K562 (cell line): ENCODE measurements around the gene LDAH.

Experiments
- ELF4 ChIP-seq: fragments of 450-650 bp; formaldehyde crosslinking; IDR thresholded peaks from 2 replicates; pipeline ENCODE4 v1.4.0; 2022; ENCODE audit warnings: missing genetic modification characterization
- EP400 ChIP-seq: fragments of 450-650 bp; IDR thresholded peaks from 2 replicates; pipeline ENCODE4 v1.6.1; 2017; ENCODE audit warnings: antibody characterized with exemption, mild to moderate bottlenecking, moderate library complexity
- HMG20A ChIP-seq: fragments of 450-650 bp; formaldehyde crosslinking; conservative IDR thresholded peaks from 2 replicates; pipeline ENCODE4 v1.4.0; 2020; ENCODE audit warnings: mild to moderate bottlenecking, mixed read lengths
- HMG20B ChIP-seq: fragments of 250-450 bp; sonication (Bioruptor Pico); IDR thresholded peaks from 2 replicates; pipeline ENCODE4 v1.5.0; 2021; ENCODE audit warnings: mild to moderate bottlenecking
- MYC ChIP-seq, 2 experiments: fragments of 250-450 bp in 1 of 2; sonication (Bioruptor Pico) in 1 of 2; IDR thresholded peaks; 2 replicates each; pipeline versions ENCODE4 v1.5.1 to v1.6.1; 2012 to 2021; ENCODE audit warnings: low read depth in 2 of 2, borderline replicate concordance in 1 of 2, improper control_type of control experiment in 1 of 2, low read length in 1 of 2, mild to moderate bottlenecking in 1 of 2, moderate library complexity in 1 of 2
- POLR2AphosphoS5 ChIP-seq: IDR thresholded peaks from 2 replicates; pipeline ENCODE4 v1.6.1; 2011; ENCODE audit warnings: mild to moderate bottlenecking, low read depth, low read length, moderate library complexity; ENCODE audit not compliant: control insufficient read depth, insufficient read depth
- TRIM24 ChIP-seq, 2 experiments: fragments of 450-650 bp; IDR thresholded peaks; 2 replicates each; pipeline ENCODE4 v1.6.1; 2016
- YY1 ChIP-seq, 3 experiments: IDR thresholded peaks; 2 replicates each; pipeline ENCODE4 v1.6.1; 2011; ENCODE audit warnings: low read length in 2 of 3, mild to moderate bottlenecking in 2 of 3, moderate library complexity in 2 of 3, borderline replicate concordance in 1 of 3, control low read depth in 1 of 3, low read depth in 1 of 3; ENCODE audit not compliant: insufficient read depth in 3 of 3, insufficient replicate concordance in 2 of 3, control insufficient read depth in 1 of 3, insufficient read length in 1 of 3; ENCODE audit errors: extremely low read depth in 1 of 3
- TF ChIP-seq, protein P1 (sequence below): IDR thresholded peaks from 3 replicates; pipeline ENCODE4 v1.6.1; 2011; ENCODE audit warnings: borderline replicate concordance, mild to moderate bottlenecking, moderate library complexity; ENCODE audit not compliant: insufficient read length; ENCODE audit errors: extremely low read depth
- TF ChIP-seq, protein P2 (sequence below), 3 experiments: IDR thresholded peaks in 2 of 3; conservative IDR thresholded peaks in 1 of 3; 2 replicates each; pipeline ENCODE4 v1.5.1; 2011 to 2012; ENCODE audit warnings: low read length in 3 of 3, mild to moderate bottlenecking in 3 of 3, control low read depth in 2 of 3, improper control_type of control experiment in 1 of 3, inconsistent platforms in 1 of 3, low read depth in 1 of 3, mixed read lengths in 1 of 3, moderate library complexity in 1 of 3; ENCODE audit not compliant: insufficient read depth in 2 of 3

DNA sequence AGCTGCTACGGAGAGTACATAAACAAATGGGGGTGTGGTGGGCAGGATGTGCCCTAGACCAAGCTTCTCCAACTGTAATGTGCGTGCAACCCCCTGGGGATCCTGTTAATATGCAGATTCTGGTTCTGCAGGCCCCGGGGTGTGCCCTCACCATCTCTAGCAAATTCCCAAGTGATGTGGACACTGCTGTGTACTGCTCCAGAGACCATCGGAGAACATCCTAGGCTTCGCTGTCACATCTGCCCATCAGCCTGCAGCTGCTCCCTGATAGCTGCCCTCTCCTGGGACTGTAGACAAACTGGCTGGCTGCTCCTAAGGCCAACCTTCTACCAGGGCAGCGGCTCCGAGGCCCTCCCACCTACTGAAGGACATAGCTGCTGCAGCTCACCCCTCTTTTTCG is 175.2 kb downstream of the LDAH start:
- TF ChIP-seq, protein P1, sequence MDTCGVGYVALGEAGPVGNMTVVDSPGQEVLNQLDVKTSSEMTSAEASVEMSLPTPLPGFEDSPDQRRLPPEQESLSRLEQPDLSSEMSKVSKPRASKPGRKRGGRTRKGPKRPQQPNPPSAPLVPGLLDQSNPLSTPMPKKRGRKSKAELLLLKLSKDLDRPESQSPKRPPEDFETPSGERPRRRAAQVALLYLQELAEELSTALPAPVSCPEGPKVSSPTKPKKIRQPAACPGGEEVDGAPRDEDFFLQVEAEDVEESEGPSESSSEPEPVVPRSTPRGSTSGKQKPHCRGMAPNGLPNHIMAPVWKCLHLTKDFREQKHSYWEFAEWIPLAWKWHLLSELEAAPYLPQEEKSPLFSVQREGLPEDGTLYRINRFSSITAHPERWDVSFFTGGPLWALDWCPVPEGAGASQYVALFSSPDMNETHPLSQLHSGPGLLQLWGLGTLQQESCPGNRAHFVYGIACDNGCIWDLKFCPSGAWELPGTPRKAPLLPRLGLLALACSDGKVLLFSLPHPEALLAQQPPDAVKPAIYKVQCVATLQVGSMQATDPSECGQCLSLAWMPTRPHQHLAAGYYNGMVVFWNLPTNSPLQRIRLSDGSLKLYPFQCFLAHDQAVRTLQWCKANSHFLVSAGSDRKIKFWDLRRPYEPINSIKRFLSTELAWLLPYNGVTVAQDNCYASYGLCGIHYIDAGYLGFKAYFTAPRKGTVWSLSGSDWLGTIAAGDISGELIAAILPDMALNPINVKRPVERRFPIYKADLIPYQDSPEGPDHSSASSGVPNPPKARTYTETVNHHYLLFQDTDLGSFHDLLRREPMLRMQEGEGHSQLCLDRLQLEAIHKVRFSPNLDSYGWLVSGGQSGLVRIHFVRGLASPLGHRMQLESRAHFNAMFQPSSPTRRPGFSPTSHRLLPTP: no peak
- TF ChIP-seq HMG20B (CRISPR knock-in tag) (no peak), EP400 (no peak), MYC (IDR thresholded peaks at IDR 0.05; ENCODE audit: low read depth, low read length) (no peak), MYC (CRISPR knock-in tag; IDR thresholded peaks at IDR 0.05; ENCODE audit: borderline replicate concordance, low read depth) (no peak), HMG20A (CRISPR knock-in tag) (no peak), ELF4 (no peak), TRIM24 (IDR thresholded peaks at IDR 0.05) (no peak), YY1 (IDR thresholded peaks at IDR 0.05; ENCODE audit: borderline replicate concordance in 1 of 3, control insufficient read depth in 1 of 3, extremely low read depth in 1 of 3, insufficient read depth in 3 of 3, insufficient read length in 1 of 3, insufficient replicate concordance in 2 of 3, low read depth in 1 of 3, low read length in 2 of 3) (no peak), POLR2AphosphoS5 (no peak)
- TF ChIP-seq, protein P2, sequence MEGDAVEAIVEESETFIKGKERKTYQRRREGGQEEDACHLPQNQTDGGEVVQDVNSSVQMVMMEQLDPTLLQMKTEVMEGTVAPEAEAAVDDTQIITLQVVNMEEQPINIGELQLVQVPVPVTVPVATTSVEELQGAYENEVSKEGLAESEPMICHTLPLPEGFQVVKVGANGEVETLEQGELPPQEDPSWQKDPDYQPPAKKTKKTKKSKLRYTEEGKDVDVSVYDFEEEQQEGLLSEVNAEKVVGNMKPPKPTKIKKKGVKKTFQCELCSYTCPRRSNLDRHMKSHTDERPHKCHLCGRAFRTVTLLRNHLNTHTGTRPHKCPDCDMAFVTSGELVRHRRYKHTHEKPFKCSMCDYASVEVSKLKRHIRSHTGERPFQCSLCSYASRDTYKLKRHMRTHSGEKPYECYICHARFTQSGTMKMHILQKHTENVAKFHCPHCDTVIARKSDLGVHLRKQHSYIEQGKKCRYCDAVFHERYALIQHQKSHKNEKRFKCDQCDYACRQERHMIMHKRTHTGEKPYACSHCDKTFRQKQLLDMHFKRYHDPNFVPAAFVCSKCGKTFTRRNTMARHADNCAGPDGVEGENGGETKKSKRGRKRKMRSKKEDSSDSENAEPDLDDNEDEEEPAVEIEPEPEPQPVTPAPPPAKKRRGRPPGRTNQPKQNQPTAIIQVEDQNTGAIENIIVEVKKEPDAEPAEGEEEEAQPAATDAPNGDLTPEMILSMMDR (IDR thresholded peaks at IDR 0.05 in 2 of 3, conservative IDR thresholded peaks at IDR 0.05 in 1 of 3; ENCODE audit: insufficient read depth in 2 of 3, low read depth in 1 of 3, low read length in 3 of 3): no peak
